H1 (cell line): ENCODE measurements around the gene WNT11. TPM values are rescaled to one million over a fixed set of nuclear protein-coding genes. Genes with fewer than 3 reads are reported as not detected.

Experiments used
- CTCF ChIA-PET: fragments of 300-600 bp; sonication (Branson Sonifier 250); formaldehyde crosslinking; loops from one replicate; lab custom pipeline; 2021; ENCODE audit not compliant: partially characterized antibody; lab: Charles Lee
- POLR2A ChIA-PET: fragments of 300-600 bp; sonication (Branson Sonifier 250); formaldehyde crosslinking; loops from one replicate; lab custom pipeline; 2021; ENCODE audit warnings: inconsistent platforms; ENCODE audit not compliant: partially characterized antibody; lab: Charles Lee
- DNase-seq, 2 experiments: peaks; one replicate each; pipeline versions ENCODE4 v3.0.0 to v3.0.0-alpha.2; 2010 to 2022; ENCODE audit warnings: low spot score in 2 of 2, low read depth in 1 of 2, mixed read lengths in 1 of 2
- FAIRE-seq: peaks from 2 replicates; lab custom pipeline; 2011; peaks lifted over from hg19 to GRCh38; lab: Jason Lieb, UNC
- H2AFZ ChIP-seq: 2 replicates; pipeline ENCODE4 v1.8.1; 2012; ENCODE audit warnings: low read length, inconsistent platforms
- H2AK5ac ChIP-seq: 2 replicates; pipeline ENCODE4 v1.6.1; 2013; ENCODE audit warnings: low read depth, low read length
- H2BK120ac ChIP-seq: replicated peaks from 2 replicates; pipeline ENCODE3; 2013; ENCODE audit warnings: low read depth, low read length, inconsistent platforms
- H2BK12ac ChIP-seq: 2 replicates; pipeline ENCODE4 v1.6.1; 2013; ENCODE audit warnings: low read depth, low read length
- H2BK15ac ChIP-seq: 2 replicates; pipeline ENCODE4 v1.6.1; 2013; ENCODE audit warnings: low read length
- H2BK20ac ChIP-seq: 2 replicates; pipeline ENCODE4 v1.6.1; 2013; ENCODE audit warnings: low read length
- H2BK5ac ChIP-seq: 2 replicates; pipeline ENCODE4 v1.6.1; 2013; ENCODE audit warnings: low read depth, low read length
- H3K14ac ChIP-seq: 2 replicates; pipeline ENCODE4 v1.6.1; 2013; ENCODE audit warnings: inconsistent platforms; ENCODE audit not compliant: insufficient read length
- H3K18ac ChIP-seq: 2 replicates; pipeline ENCODE4 v1.6.1; 2013; ENCODE audit warnings: low read length; ENCODE audit errors: extremely low read depth
- H3K23ac ChIP-seq: 2 replicates; pipeline ENCODE4 v1.6.1; 2013; ENCODE audit warnings: inconsistent platforms; ENCODE audit not compliant: insufficient read length
- H3K23me2 ChIP-seq: 2 replicates; pipeline ENCODE4 v1.6.1; 2013; ENCODE audit warnings: low read depth, low read length
- H3K27ac ChIP-seq: 2 replicates; pipeline ENCODE4 v1.6.1; 2011; ENCODE audit warnings: low read depth, low read length, inconsistent platforms
- H3K27me3 ChIP-seq, 4 experiments: replicated peaks in 1 of 4; 1 replicate in 1 of 4; 2 replicates in 3 of 4; pipeline versions ENCODE4 v1.6.1 to v1.8.1; 2011 to 2013; ENCODE audit warnings: low read length in 3 of 4, mild to moderate bottlenecking in 3 of 4, inconsistent platforms in 2 of 4, mixed read lengths in 2 of 4, moderate library complexity in 1 of 4; ENCODE audit not compliant: control insufficient read depth in 3 of 4, insufficient read depth in 3 of 4; ENCODE audit errors: extremely low read depth in 1 of 4
- H3K36me3 ChIP-seq, 4 experiments: 2 replicates each; pipeline versions ENCODE4 v1.6.1 to v1.8.1; 2011 to 2013; ENCODE audit warnings: mild to moderate bottlenecking in 4 of 4, low read length in 3 of 4, moderate library complexity in 2 of 4, control low read depth in 1 of 4, inconsistent platforms in 1 of 4; ENCODE audit not compliant: insufficient read depth in 4 of 4, control insufficient read depth in 2 of 4
- H3K4ac ChIP-seq: replicated peaks from 2 replicates; pipeline ENCODE3; 2013; ENCODE audit warnings: low read length, low read depth, mixed read lengths, inconsistent platforms; ENCODE audit not compliant: insufficient read length
- H3K4me1 ChIP-seq, 4 experiments: replicated peaks in 1 of 4; 1 replicate in 1 of 4; 2 replicates in 3 of 4; pipeline versions ENCODE4 v1.6.1 to v1.8.1; 2011 to 2013; ENCODE audit warnings: low read length in 3 of 4, inconsistent platforms in 2 of 4, mixed read lengths in 1 of 4; ENCODE audit not compliant: insufficient read depth in 4 of 4, control insufficient read depth in 3 of 4
- H3K4me2 ChIP-seq, 2 experiments: 2 replicates each; pipeline versions ENCODE4 v1.6.1 to v1.8.1; 2011 to 2013; ENCODE audit warnings: low read depth in 2 of 2, low read length in 2 of 2, control low read depth in 1 of 2, inconsistent platforms in 1 of 2, mild to moderate bottlenecking in 1 of 2; ENCODE audit not compliant: insufficient read depth in 1 of 2
- H3K4me3 ChIP-seq, 4 experiments: fragments of 200-600, 300-600 bp in 1 of 4; sonication (generic), shearing (Covaris generic), sonication (Bioruptor Twin) in 1 of 4; 2 replicates each; pipeline versions ENCODE4 v1.5.1 to v1.8.1; 2011 to 2016; ENCODE audit warnings: low read length in 4 of 4, low read depth in 3 of 4, control low read depth in 2 of 4, inconsistent platforms in 2 of 4, mild to moderate bottlenecking in 2 of 4, mixed read lengths in 1 of 4, moderate library complexity in 1 of 4; ENCODE audit not compliant: insufficient read depth in 2 of 4; ENCODE audit errors: extremely low read depth in 1 of 4
- H3K56ac ChIP-seq: replicated peaks from 2 replicates; pipeline ENCODE3; 2013; ENCODE audit warnings: low read depth, mild to moderate bottlenecking, mixed read lengths, low read length, inconsistent platforms; ENCODE audit not compliant: insufficient read length
- H3K79me1 ChIP-seq: 2 replicates; pipeline ENCODE4 v1.6.1; 2013; ENCODE audit warnings: low read depth, low read length, control low read depth
- H3K79me2 ChIP-seq, 2 experiments: 2 replicates each; pipeline versions ENCODE4 v1.6.1 to v1.8.1; 2012 to 2013; ENCODE audit warnings: low read length in 2 of 2, mild to moderate bottlenecking in 2 of 2, inconsistent platforms in 1 of 2; ENCODE audit not compliant: insufficient read depth in 2 of 2, control insufficient read depth in 1 of 2
- H3K9ac ChIP-seq, 4 experiments: replicated peaks in 1 of 4; 1 replicate in 1 of 4; 2 replicates in 3 of 4; pipeline versions ENCODE4 v1.6.1 to v1.8.1; 2011 to 2013; ENCODE audit warnings: low read depth in 3 of 4, low read length in 3 of 4, control low read depth in 2 of 4, mild to moderate bottlenecking in 2 of 4, moderate library complexity in 2 of 4, inconsistent platforms in 1 of 4; ENCODE audit errors: extremely low read depth in 1 of 4
- H3K9me3 ChIP-seq, 2 experiments: 2 replicates each; pipeline versions ENCODE4 v1.6.1 to v1.8.1; 2012 to 2013; ENCODE audit warnings: mild to moderate bottlenecking in 2 of 2, moderate library complexity in 2 of 2, control low read depth in 1 of 2, inconsistent platforms in 1 of 2, low read depth in 1 of 2, low read length in 1 of 2, mixed read lengths in 1 of 2; ENCODE audit not compliant: insufficient read depth in 2 of 2
- H4K20me1 ChIP-seq, 2 experiments: replicated peaks in 1 of 2; 2 replicates each; pipeline versions ENCODE3 to v1.8.1; 2011 to 2013; ENCODE audit warnings: inconsistent platforms in 2 of 2, low read length in 2 of 2, mild to moderate bottlenecking in 1 of 2; ENCODE audit not compliant: insufficient read depth in 2 of 2, control insufficient read depth in 1 of 2
- H4K5ac ChIP-seq: 2 replicates; pipeline ENCODE4 v1.6.1; 2013; ENCODE audit warnings: low read length, low read depth, mixed read lengths, inconsistent platforms; ENCODE audit not compliant: insufficient read length
- H4K8ac ChIP-seq: 2 replicates; pipeline ENCODE4 v1.8.0; 2013; ENCODE audit warnings: mild to moderate bottlenecking, moderate library complexity, low read length, inconsistent platforms; ENCODE audit not compliant: insufficient read depth; ENCODE audit errors: extremely low read depth
- H4K91ac ChIP-seq: replicated peaks from 2 replicates; pipeline ENCODE3; 2013; ENCODE audit warnings: low read length, mixed read lengths, inconsistent platforms; ENCODE audit not compliant: insufficient read length
- ASH2L ChIP-seq: fragments of 200-600, 300-600 bp; sonication (generic); IDR thresholded peaks from one replicate; pipeline ENCODE4 v1.7.1; 2017; ENCODE audit warnings: low read length
- BCL11A ChIP-seq, 2 experiments: IDR thresholded peaks; one replicate each; pipeline ENCODE4 v1.6.1; 2011; ENCODE audit warnings: low read depth in 2 of 2, low read length in 2 of 2, mild to moderate bottlenecking in 2 of 2
- SIX5 ChIP-seq: IDR thresholded peaks from 2 replicates; pipeline ENCODE4 v1.6.1; 2011; ENCODE audit warnings: mild to moderate bottlenecking, low read depth, low read length
- WGBS, 2 experiments: shearing (Covaris generic) in 1 of 2; methylation state at CpG; one replicate each; pipeline versions ENCODE4 v1.1.6 to v1.1.7; 2013 to 2015; ENCODE audit warnings: low lambda C conversion rate in 2 of 2, mixed read lengths in 2 of 2, inconsistent platforms in 1 of 2, low coverage in 1 of 2, missing lambda C conversion rate in 1 of 2; ENCODE audit not compliant: insufficient replicate concordance in 2 of 2, insufficient coverage in 1 of 2, insufficient read length in 1 of 2; ENCODE audit errors: extremely low coverage in 1 of 2, missing lambda C conversion rate in 1 of 2; 5-methylcytosine and 5-hydroxymethylcytosine counted together
- polyA plus RNA-seq, 7 experiments: library from polyadenylated mRNA; depleted of rRNA in 3 of 7; stranded (reverse) in 5 of 7; unstranded in 2 of 7; fragments of >200 nt in 5 of 7; fragments of 200-250 nt in 2 of 7; gene quantifications; 1 replicate in 5 of 7; 2 replicates in 1 of 7; 4 replicates in 1 of 7; pipeline versions ENCODE4 v1.2.1 to v1.2.3, GENCODE V29; 2011 to 2013; ENCODE audit warnings: missing spikeins in 2 of 7, mixed read lengths in 2 of 7
- total RNA-seq: library from RNA; stranded (reverse); fragmentation: NEBNext Ultra II Directional; extraction: Animal tissue kit (Norgen Biotek cat#: 25700); gene quantifications from 2 replicates; pipeline ENCODE4 v1.2.1, GENCODE V29; 2021
- TF ChIP-seq, protein P1 (sequence below): IDR thresholded peaks from 2 replicates; pipeline ENCODE4 v1.6.1; 2011; ENCODE audit warnings: low read length, improper control_type of control experiment

The WNT11 gene
- total and polyA plus RNA-seq, 2 of the 8 experiments (the other 6 are each of a cell fraction or from before 2014, with no cell fraction given): 0.11 to 0.45 TPM

DNA sequence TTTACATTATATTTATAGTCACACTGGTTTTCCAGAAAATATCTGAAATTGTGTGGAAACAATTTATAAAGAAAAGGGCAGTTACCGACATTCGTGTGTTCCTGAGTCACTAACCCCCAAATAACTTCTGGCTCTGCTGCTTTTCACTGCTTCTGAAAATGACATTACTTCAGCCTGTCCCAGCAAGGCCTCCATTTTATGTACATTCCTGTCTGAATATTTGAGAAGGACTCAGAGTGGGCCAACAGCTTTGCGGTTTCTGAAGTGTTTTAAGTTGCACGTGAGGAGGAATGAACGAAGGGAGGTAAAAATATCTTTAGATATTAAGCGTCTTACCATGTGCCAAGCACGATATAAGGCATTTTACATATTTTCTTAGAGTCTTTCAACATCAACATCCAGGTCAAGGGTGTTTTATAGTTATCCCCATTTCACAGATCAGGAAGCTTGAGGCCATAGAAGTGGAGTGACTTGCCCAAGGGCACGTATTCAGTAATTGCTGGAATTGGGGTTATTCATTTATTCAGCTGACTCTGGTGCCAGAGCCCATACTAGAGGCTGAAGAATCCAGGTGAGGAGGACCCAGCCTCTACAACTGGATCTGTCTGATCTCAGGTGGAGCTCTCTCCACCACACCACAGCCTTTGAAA, 30.8 kb upstream of the WNT11 start:
- Histone ChIP-seq H2BK120ac (no peak overlapping the region), H4K5ac (no peak overlapping the region), H3K36me3 (no peaks in the 10 kb centered on the region), H3K23ac (no peak overlapping the region), H3K27me3 (peaks cover 0 to 2% (median 0%) of the 10 kb centered on the region in 4 experiments; a peak in 3 of 7 replicates), H4K8ac (no peak overlapping the region), H3K4me2 (peak overlapping the region in 1 of 2 experiments; percentile 79; a peak in 1 of 4 replicates), H2BK20ac (no peak overlapping the region), H4K20me1 (no peaks in the 10 kb centered on the region), H2AFZ (no peak overlapping the region), H3K4me1 (peaks cover 0 to 8% (median 4%) of the 10 kb centered on the region in 4 experiments; a peak in 4 of 7 replicates), H3K14ac (no peak overlapping the region), H3K27ac (no peak overlapping the region), H3K4ac (no peak overlapping the region), H2BK5ac (no peak overlapping the region), H2BK15ac (no peak overlapping the region), H4K91ac (no peak overlapping the region), H3K9ac (no peak overlapping the region), H3K18ac (no peak overlapping the region), H3K23me2 (peaks cover 8% of the 10 kb centered on the region; the same call in 1 of the 2 replicates), H3K9me3 (no peaks in the 10 kb centered on the region), H3K79me1 (no peaks in the 10 kb centered on the region)
- FAIRE-seq (no peak), DNase-seq (no peak)
- WGBS, 2 experiments: 85% methylated on average over 8 of the region's 8 CpGs; no CpG with 5 or more reads in 1 of the 2 experiments
- ChIA-PET POLR2A (interaction anchor here (0.9 to 4.6 kb wide), 8 partner anchors 8 to 80 kb away, joined by 3 to 39 read pairs (median 6); partner anchors contain the start of gene WNT11), CTCF (interaction anchor here (0.6 to 2.2 kb wide), 11 partner anchors 9 to 290 kb away, joined by 3 to 18 read pairs (median 3); no protein-coding TSS in a partner anchor)
- TF ChIP-seq, protein P1, sequence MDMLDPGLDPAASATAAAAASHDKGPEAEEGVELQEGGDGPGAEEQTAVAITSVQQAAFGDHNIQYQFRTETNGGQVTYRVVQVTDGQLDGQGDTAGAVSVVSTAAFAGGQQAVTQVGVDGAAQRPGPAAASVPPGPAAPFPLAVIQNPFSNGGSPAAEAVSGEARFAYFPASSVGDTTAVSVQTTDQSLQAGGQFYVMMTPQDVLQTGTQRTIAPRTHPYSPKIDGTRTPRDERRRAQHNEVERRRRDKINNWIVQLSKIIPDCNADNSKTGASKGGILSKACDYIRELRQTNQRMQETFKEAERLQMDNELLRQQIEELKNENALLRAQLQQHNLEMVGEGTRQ: no peak
- TF ChIP-seq ASH2L (no peak), BCL11A (IDR thresholded peaks at IDR 0.05; ENCODE audit: low read depth in 2 of 2, low read length in 2 of 2) (no peak), SIX5 (no peak)
- TF ChIP-seq, all 59 proteins: peak for 0
- Histone ChIP-seq H2AK5ac (no peak overlapping the region), H3K56ac (no peak overlapping the region), H3K79me2 (no peaks in the 10 kb centered on the region), H3K4me3 (peak overlapping the region in 2 of 4 experiments; percentile 58 to 97; a peak in 4 of 8 replicates), H2BK12ac (no peak overlapping the region)
